Endothelial cell of umbilical vein (primary cell): ENCODE results near the gene CHML. TPM values are rescaled to one million over a fixed set of nuclear protein-coding genes. Genes with fewer than 3 reads are reported as not detected.

Experiments used
- BruUV-seq: library from RNA; stranded (reverse); fragments of 400-500 nt; replicated peaks from 2 replicates; lab custom pipeline; 2021; lab: Mats Ljungman, UMichigan
- CTCF ChIA-PET: fragments of 300-600, 350-600 bp; sonication (Branson Sonifier 250); formaldehyde crosslinking; loops from one replicate; lab custom pipeline; 2021; ENCODE audit warnings: antibody characterized with exemption, inconsistent platforms; lab: Charles Lee
- POLR2A ChIA-PET: fragments of 300-600, 350-600 bp; sonication (Branson Sonifier 250); formaldehyde crosslinking; loops from one replicate; lab custom pipeline; 2021; ENCODE audit warnings: antibody characterized with exemption, inconsistent platforms; lab: Charles Lee
- DNase-seq: peaks from one replicate; pipeline ENCODE4 v3.0.0-alpha.2; 2011; ENCODE audit warnings: low read depth, low spot score
- FAIRE-seq: peaks from 2 replicates; lab custom pipeline; 2011; peaks lifted over from hg19 to GRCh38; lab: Jason Lieb, UNC
- H2AFZ ChIP-seq: 2 replicates; pipeline ENCODE4 v1.6.0; 2012; ENCODE audit warnings: low read depth, low read length, control low read depth, inconsistent platforms
- H3K27ac ChIP-seq: 2 replicates; pipeline ENCODE4 v1.5.1; 2011; ENCODE audit warnings: low read depth, mild to moderate bottlenecking, control low read depth, low read length, moderate library complexity; ENCODE audit not compliant: insufficient read depth
- H3K27me3 ChIP-seq, 2 experiments: 2 replicates each; pipeline versions ENCODE4 v1.6.0 to v1.6.1; 2011; ENCODE audit warnings: low read length in 2 of 2, mixed read lengths in 1 of 2; ENCODE audit not compliant: control insufficient read depth in 2 of 2, insufficient read depth in 2 of 2
- H3K36me3 ChIP-seq, 2 experiments: 2 replicates in 1 of 2; 3 replicates in 1 of 2; pipeline ENCODE4 v1.5.1; 2011; ENCODE audit warnings: low read length in 2 of 2, mild to moderate bottlenecking in 1 of 2, moderate library complexity in 1 of 2; ENCODE audit not compliant: control insufficient read depth in 2 of 2, insufficient read depth in 2 of 2; ENCODE audit errors: extremely low read depth in 1 of 2
- H3K4me1 ChIP-seq: 3 replicates; pipeline ENCODE4 v1.5.1; 2011; ENCODE audit warnings: mild to moderate bottlenecking, low read length; ENCODE audit not compliant: control insufficient read depth, insufficient read depth; ENCODE audit errors: extremely low read depth
- H3K4me2 ChIP-seq: 2 replicates; pipeline ENCODE4 v1.6.1; 2011; ENCODE audit warnings: low read length, control low read depth, mixed read lengths; ENCODE audit not compliant: insufficient read depth
- H3K4me3 ChIP-seq, 3 experiments: fragments of 200-600 bp in 1 of 3; sonication (generic), shearing (Covaris generic) in 1 of 3; replicated peaks in 1 of 3; 2 replicates each; pipeline ENCODE4 v1.5.1; 2011 to 2016; ENCODE audit warnings: control low read depth in 3 of 3, low read length in 3 of 3, mild to moderate bottlenecking in 2 of 3, inconsistent platforms in 1 of 3, low read depth in 1 of 3, moderate library complexity in 1 of 3; ENCODE audit not compliant: insufficient read depth in 1 of 3
- H3K79me2 ChIP-seq: 2 replicates; pipeline ENCODE4 v1.6.0; 2012; ENCODE audit warnings: low read length, inconsistent platforms; ENCODE audit not compliant: control insufficient read depth, insufficient read depth
- H3K9ac ChIP-seq: replicated peaks from 2 replicates; pipeline ENCODE3; 2011; ENCODE audit warnings: low read length, control low read depth; ENCODE audit not compliant: insufficient read depth; ENCODE audit errors: extremely low read depth
- H3K9me1 ChIP-seq: replicated peaks from 3 replicates; pipeline ENCODE4 v1.6.0; 2011; ENCODE audit warnings: mild to moderate bottlenecking, low read length; ENCODE audit not compliant: control insufficient read depth, insufficient read depth; ENCODE audit errors: extremely low read depth
- H3K9me3 ChIP-seq: replicated peaks from 2 replicates; pipeline ENCODE4 v1.5.1; 2012; ENCODE audit warnings: low read length, inconsistent platforms; ENCODE audit not compliant: control insufficient read depth, insufficient read depth
- H4K20me1 ChIP-seq: replicated peaks from 2 replicates; pipeline ENCODE3; 2011; ENCODE audit warnings: mild to moderate bottlenecking, low read length; ENCODE audit not compliant: control insufficient read depth, insufficient read depth; ENCODE audit errors: extremely low read depth
- EZH2 ChIP-seq: IDR thresholded peaks from 2 replicates; pipeline ENCODE4 v1.6.1; 2012; ENCODE audit warnings: borderline replicate concordance, low read depth, mild to moderate bottlenecking, moderate library complexity, low read length, inconsistent platforms; ENCODE audit not compliant: severe bottlenecking
- FOS ChIP-seq: IDR thresholded peaks from 2 replicates; pipeline ENCODE4 v1.6.1; 2011; ENCODE audit warnings: mild to moderate bottlenecking, low read length, moderate library complexity, borderline replicate concordance; ENCODE audit not compliant: insufficient read depth
- GATA2 ChIP-seq: IDR thresholded peaks from 2 replicates; pipeline ENCODE4 v1.7.0; 2011; ENCODE audit warnings: low read depth, mild to moderate bottlenecking, moderate library complexity, mixed read lengths, low read length; ENCODE audit not compliant: insufficient read length, insufficient read depth
- JUN ChIP-seq: IDR thresholded peaks from 2 replicates; pipeline ENCODE4 v1.6.1; 2011; ENCODE audit warnings: borderline replicate concordance, low read depth; ENCODE audit not compliant: insufficient read length, insufficient read depth
- MYC ChIP-seq: IDR thresholded peaks from one replicate; pipeline ENCODE4 v1.6.1; 2011; ENCODE audit warnings: mild to moderate bottlenecking, low read depth, low read length
- POLR2A ChIP-seq: IDR thresholded peaks from 2 replicates; pipeline ENCODE4 v1.6.1; 2012; ENCODE audit warnings: low read depth, mild to moderate bottlenecking, control low read depth, low read length
- POLR2AphosphoS5 ChIP-seq: IDR thresholded peaks from 2 replicates; pipeline ENCODE4 v1.6.1; 2012; ENCODE audit warnings: low read depth, mild to moderate bottlenecking, control low read depth, low read length, moderate library complexity; ENCODE audit not compliant: insufficient read depth
- dilution Hi-C: fragments of 300-500 bp; cut with MboI; formaldehyde crosslinking; loops from one replicate; pipeline ENCODE4 v1.15.0; 2019; ENCODE audit warnings: low sequenced_read_pairs; ENCODE audit not compliant: extremely low pct_ligation_motif_present
- intact Hi-C: fragments of 100-400 bp; cut with micrococcal nuclease; formaldehyde crosslinking; loops from one replicate; pipeline ENCODE4 v1.10.0; 2022
- polyA plus RNA-seq, 4 experiments: library from polyadenylated mRNA; depleted of rRNA in 3 of 4; stranded (reverse) in 3 of 4; unstranded in 1 of 4; fragments of >200 nt; gene quantifications; 2 replicates each; pipeline versions ENCODE4 v1.2.1 to v1.2.3, GENCODE V29; 2011 to 2012; ENCODE audit warnings: missing spikeins in 1 of 4
- total RNA-seq: library from RNA; stranded (reverse); gene quantifications from 2 replicates; pipeline ENCODE4 v1.2.3, GENCODE V29; 2021
- TF ChIP-seq, protein P1 (sequence below): IDR thresholded peaks from 2 replicates; pipeline ENCODE4 v1.6.1; 2011; ENCODE audit not compliant: insufficient read depth, insufficient read length
- TF ChIP-seq, protein P2 (sequence below), 2 donors: IDR thresholded peaks; 1 replicate in 1 of 2; 2 replicates in 1 of 2; pipeline ENCODE4 v1.5.1; 2011; ENCODE audit warnings: low read length in 2 of 2, mild to moderate bottlenecking in 2 of 2, moderate library complexity in 2 of 2, control low read depth in 1 of 2, inconsistent platforms in 1 of 2, low read depth in 1 of 2; ENCODE audit not compliant: insufficient read depth in 1 of 2; ENCODE audit errors: extremely low read depth in 1 of 2

Gene CHML
- total and polyA plus RNA-seq, 2 donors (not counting 3 experiments of a cell fraction or from before 2014, with no cell fraction given), result 3.3 to 22.3 TPM

DNA sequence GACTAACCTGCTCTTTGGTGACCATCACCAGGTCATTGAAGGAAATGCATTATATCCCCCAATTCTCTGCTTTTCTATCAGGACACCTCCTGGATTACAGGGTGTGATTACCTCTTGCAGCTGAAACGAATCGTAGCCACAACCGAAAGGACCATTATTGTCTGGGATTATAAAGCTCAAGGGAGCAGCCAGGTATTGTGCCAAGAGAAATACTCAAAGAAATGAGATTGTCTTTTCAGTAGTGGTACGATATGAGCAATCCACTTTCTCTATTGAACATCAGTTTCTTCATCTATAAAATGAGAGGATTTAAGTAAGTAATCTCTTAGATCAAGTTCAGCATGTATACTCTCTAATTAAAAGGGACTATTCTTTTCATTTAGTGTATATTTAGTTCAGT, 39.2 kb upstream of the CHML start:
- no peaks in the 10 kb centered on the region for H3K4me1 ChIP-seq
- no peak overlapping the region for H3K9ac ChIP-seq
- no peaks in the 10 kb centered on the region for H3K9me3 ChIP-seq
- ChIA-PET POLR2A (no interaction called here), CTCF (interaction anchor here (0.6 kb wide), 1 partner anchor 22 kb away, joined by 7 read pairs; no protein-coding TSS in a partner anchor)
- H3K27me3 ChIP-seq, result no peaks in the 10 kb centered on the region
- no peak overlapping the region for H3K4me3 ChIP-seq
- no peak overlapping the region for H3K27ac ChIP-seq
- no peak for FAIRE-seq
- no TSS peak for BruUV-seq
- H3K9me1 ChIP-seq, result no peaks in the 10 kb centered on the region
- no peaks in the 10 kb centered on the region for H4K20me1 ChIP-seq
- intact Hi-C loops (no loop called here), dilution Hi-C loops (no loop called here)
- no peaks in the 10 kb centered on the region for H3K79me2 ChIP-seq
- no peak for TF ChIP-seq POLR2A
- H3K36me3 ChIP-seq, result no peaks in the 10 kb centered on the region
- no peak for DNase-seq
- H2AFZ ChIP-seq, result no peak overlapping the region
- H3K4me2 ChIP-seq, result no peak overlapping the region

DNA sequence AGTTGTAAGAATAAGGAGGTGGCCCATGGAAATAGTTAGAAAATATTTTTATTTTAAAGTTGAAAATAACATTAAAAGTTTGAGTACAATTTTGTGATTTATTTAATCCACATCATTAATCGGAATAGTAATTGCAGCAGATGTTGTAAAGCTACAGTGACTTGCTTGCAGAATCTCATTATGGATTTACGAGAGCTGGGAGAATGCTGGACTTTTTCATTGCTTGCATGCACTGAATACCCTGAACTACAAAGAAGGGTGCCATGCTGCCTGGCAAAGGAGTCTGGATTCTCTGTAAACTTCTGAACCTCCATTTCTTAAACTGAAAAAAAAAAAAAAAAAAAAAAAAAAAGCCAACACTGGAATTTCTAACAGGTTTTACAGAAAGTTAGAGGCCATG, 38.4 kb upstream of the CHML start:
- no TSS peak for BruUV-seq
- no peaks in the 10 kb centered on the region for H3K9me3 ChIP-seq
- FAIRE-seq (no peak), DNase-seq (no peak)
- no peak overlapping the region for H3K9ac ChIP-seq
- ChIA-PET POLR2A (no interaction called here), CTCF (interaction anchor here (0.6 kb wide), 1 partner anchor 21 kb away, joined by 7 read pairs; no protein-coding TSS in a partner anchor)
- no peak overlapping the region for H3K4me3 ChIP-seq
- H3K79me2 ChIP-seq, result no peaks in the 10 kb centered on the region
- no peak overlapping the region for H2AFZ ChIP-seq
- H3K4me1 ChIP-seq, result no peaks in the 10 kb centered on the region
- no peaks in the 10 kb centered on the region for H4K20me1 ChIP-seq
- no peak overlapping the region for H3K27ac ChIP-seq
- dilution Hi-C loops, result no loop called here
- intact Hi-C loops, result no loop called here
- no peak overlapping the region for H3K4me2 ChIP-seq
- H3K9me1 ChIP-seq, result no peaks in the 10 kb centered on the region
- H3K36me3 ChIP-seq, result no peaks in the 10 kb centered on the region
- TF ChIP-seq, protein P1, sequence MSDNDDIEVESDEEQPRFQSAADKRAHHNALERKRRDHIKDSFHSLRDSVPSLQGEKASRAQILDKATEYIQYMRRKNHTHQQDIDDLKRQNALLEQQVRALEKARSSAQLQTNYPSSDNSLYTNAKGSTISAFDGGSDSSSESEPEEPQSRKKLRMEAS, result no peak
- TF ChIP-seq GATA2 (no peak), JUN (no peak), POLR2AphosphoS5 (no peak), POLR2A (no peak), MYC (no peak), FOS (no peak), EZH2 (no peak)
- TF ChIP-seq, protein P2, sequence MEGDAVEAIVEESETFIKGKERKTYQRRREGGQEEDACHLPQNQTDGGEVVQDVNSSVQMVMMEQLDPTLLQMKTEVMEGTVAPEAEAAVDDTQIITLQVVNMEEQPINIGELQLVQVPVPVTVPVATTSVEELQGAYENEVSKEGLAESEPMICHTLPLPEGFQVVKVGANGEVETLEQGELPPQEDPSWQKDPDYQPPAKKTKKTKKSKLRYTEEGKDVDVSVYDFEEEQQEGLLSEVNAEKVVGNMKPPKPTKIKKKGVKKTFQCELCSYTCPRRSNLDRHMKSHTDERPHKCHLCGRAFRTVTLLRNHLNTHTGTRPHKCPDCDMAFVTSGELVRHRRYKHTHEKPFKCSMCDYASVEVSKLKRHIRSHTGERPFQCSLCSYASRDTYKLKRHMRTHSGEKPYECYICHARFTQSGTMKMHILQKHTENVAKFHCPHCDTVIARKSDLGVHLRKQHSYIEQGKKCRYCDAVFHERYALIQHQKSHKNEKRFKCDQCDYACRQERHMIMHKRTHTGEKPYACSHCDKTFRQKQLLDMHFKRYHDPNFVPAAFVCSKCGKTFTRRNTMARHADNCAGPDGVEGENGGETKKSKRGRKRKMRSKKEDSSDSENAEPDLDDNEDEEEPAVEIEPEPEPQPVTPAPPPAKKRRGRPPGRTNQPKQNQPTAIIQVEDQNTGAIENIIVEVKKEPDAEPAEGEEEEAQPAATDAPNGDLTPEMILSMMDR (IDR thresholded peaks at IDR 0.05; ENCODE audit: extremely low read depth in 1 of 2, insufficient read depth in 1 of 2, low read depth in 1 of 2, low read length in 2 of 2), result no peak
- no peaks in the 10 kb centered on the region for H3K27me3 ChIP-seq
